ENCODE data around the gene C1S. TPM values are rescaled to one million over a fixed set of nuclear protein-coding genes. Genes with fewer than 3 reads are reported as not detected.

The C1S gene
- total and polyA plus RNA-seq, 9 of the 15 experiments (the other 6 are each of a cell fraction or from before 2014, with no cell fraction given), result 0.08 to 0.84 (median 0.27) TPM

- TF ChIP-seq SIX5 (IDR thresholded peaks at IDR 0.05; ENCODE audit: borderline replicate concordance in 1 of 2, insufficient read depth in 1 of 2, low read depth in 1 of 2, low read length in 2 of 2) (no peak), FOSL1 (tag; conservative IDR thresholded peaks at IDR 0.05) (0 out of 2 replicates have a peak, but pooled peaks have one; percentile 9), RBFOX2 (IDR thresholded peaks at IDR 0.05; ENCODE audit: low read depth, low read length) (peak; percentile 91), TFAM (CRISPR knock-in tag; conservative IDR thresholded peaks at IDR 0.05) (no peak), MYNN (IDR thresholded peaks at IDR 0.05) (0 out of 2 replicates have a peak, but pooled peaks have one; percentile 20), MYNN (CRISPR knock-in tag; IDR thresholded peaks at IDR 0.05) (no peak), MEF2D (tag; conservative IDR thresholded peaks at IDR 0.05; ENCODE audit: low read depth) (no peak), THAP12 (CRISPR knock-in tag; IDR thresholded peaks at IDR 0.05) (no peak), JUN (IDR thresholded peaks at IDR 0.05; ENCODE audit: borderline replicate concordance, low read depth, low read length) (no peak), JUN (CRISPR knock-in tag; IDR thresholded peaks at IDR 0.05; ENCODE audit: borderline replicate concordance) (no peak), STAT6 (CRISPR knock-in tag; IDR thresholded peaks at IDR 0.05) (no peak), HDGF (IDR thresholded peaks at IDR 0.05) (no peak), ELF2 (CRISPR knock-in tag; IDR thresholded peaks at IDR 0.05) (no peak), ESRRA (IDR thresholded peaks at IDR 0.05; ENCODE audit: borderline replicate concordance, low read depth) (peak; percentile 17; the same call in 1 of the 2 replicates), MBD1 (CRISPR knock-in tag; IDR thresholded peaks at IDR 0.05) (no peak), PHF20 (IDR thresholded peaks at IDR 0.05; ENCODE audit: partially characterized antibody) (no peak), ZNF277 (CRISPR knock-in tag; IDR thresholded peaks at IDR 0.05; ENCODE audit: borderline replicate concordance) (no peak), DDX20 (tag; IDR thresholded peaks at IDR 0.05; ENCODE audit: low read depth) (no peak)
Measured at GRCh38 chr12:7108003-7108795, 47.7 kb downstream of the C1S start (continued).

Data from K562 (cell line).